ENCODE results near the gene TEN1.

Gene TEN1

DNA sequence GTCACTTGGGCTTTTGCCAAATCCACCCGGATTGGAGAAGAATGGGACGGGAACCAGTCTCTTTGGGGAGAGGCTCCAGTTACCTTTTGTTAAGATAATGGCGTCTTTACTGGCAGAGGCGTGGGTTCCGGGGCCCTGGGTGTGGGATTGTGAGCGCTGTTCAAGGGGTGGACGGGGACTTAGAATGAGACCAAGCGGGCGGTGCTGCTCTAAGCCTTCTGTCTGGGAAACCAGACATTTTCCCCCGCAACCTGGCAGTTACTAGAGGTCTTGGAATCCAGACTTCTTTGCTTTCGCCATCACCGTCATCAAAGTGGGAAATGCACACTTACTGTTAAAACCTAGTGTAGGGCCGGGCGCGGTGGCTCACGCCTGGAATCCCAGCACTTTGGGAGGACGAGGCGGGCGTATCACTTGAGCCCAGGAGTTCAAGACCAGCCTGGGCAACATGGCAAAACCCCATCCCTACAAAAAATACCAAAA is 706 bp downstream of the TEN1 start:
- peak in 1 of 3 donors; percentile 55 for DNase-seq

- peak in 2 of 3 donors; percentile 15 to 38 for DNase-seq
Observed at GRCh38 chr17:75980188-75981018, 1.4 kb downstream of the TEN1 start.

- DNase-seq, result no peak
Observed at GRCh38 chr17:75981019-75981615, 2.1 kb downstream of the TEN1 start.

- peak; percentile 51 to 70 (median 53) for DNase-seq
Observed at GRCh38 chr17:75983501-75984181, 4.6 kb downstream of the TEN1 start.

GRCh38 chr17:75985986-75986385 is 6.9 kb downstream of the TEN1 start:
- no peak for DNase-seq

DNA sequence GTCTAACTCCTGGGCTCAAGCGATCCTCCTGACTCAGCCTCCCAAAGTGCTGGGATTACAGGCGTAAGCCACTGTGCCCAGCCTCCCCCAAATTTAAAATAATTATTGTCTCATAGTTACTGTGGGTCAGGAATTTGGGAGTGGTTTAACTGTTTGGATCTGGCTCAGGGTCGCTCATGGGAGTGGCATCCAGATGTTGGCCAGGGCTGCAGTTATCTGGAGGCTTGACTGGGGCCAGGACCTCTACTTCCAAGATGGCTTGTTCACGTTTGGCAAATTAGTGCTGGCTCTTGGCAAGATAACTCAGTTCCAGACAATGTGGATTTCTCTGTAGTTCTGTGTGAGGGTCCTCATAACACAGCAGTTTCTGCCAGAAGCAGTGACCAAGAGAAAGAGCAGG is 8.0 kb downstream of the TEN1 start:
- DNase-seq, result no peak

GRCh38 chr17:75991396-75991795 is 12.4 kb downstream of the TEN1 start:
- no peak for DNase-seq

- no peak for DNase-seq
Observed at GRCh38 chr17:75994802-75995370, 15.8 kb downstream of the TEN1 start.

DNA sequence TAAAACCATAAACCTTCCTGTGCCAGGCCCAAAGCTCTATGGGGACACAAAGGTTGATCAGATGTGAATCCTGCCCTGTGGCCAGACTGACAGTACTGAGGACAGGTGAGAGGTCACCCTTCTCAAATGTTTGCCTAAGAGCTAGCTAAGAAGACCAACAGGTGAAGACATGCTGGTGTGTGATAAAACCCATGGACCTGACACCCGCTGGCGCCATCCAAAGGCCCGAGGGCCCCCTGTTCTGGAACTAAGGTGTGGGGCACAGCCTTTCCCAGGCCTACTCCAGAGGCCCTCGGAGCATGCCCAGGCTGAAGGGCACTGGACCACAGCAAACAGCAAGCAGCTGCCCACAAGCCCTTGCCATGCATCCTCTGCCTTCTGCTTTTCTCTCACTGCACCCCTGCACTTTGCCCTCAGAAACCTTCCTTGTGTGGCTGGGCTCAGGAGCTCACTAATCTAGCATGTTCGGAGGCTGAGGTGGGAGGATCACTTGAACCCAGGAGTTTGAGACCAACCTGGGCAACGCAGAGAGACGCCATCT is 16.4 kb downstream of the TEN1 start:
- DNase-seq, result no peak

DNA sequence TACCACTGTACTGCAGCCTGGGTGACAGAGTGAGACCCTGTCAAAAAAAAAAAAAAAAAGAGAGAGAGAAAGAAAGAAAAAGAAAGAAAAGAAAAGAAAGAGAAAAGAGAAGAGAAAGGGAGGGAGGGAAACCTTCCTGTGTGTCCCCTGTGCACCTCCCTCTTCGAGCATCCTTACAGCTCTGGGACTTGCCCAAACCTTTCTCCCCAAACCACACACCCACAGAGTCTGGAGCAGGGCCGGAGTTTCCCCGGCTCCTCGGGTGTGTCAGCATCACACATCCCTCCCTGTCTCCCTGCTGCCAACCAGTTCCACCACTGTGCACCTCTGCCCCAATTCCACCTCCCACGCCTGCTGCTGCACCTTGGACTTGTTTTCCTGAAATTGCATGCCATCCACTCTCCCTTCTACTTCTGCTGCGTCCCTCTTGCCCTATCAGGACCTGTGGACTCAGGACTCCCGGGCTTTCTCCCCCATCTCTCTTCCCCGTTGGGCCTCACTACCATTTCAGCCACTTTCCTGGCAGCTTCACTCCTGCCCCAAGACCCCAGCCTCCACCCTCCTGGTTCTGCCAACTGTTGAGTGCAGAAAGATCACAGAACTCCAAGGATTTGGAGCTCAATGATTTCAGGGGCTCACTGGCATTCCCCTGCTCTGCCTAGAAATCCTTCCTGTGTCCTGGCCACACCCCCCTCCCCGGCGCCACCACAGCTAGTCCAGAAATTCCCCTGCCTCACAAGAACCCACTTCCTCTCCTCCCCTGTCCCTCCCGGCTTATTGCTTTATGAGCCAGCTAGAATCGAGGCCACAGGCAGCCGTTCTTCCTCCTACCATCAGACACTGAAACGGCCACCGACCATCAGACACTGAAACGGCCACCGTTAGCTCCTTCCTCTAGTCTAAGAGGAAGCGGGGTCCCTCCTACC is 17.9 kb downstream of the TEN1 start:
- DNase-seq, result peak; percentile 93 to 95 (median 94)

DNA sequence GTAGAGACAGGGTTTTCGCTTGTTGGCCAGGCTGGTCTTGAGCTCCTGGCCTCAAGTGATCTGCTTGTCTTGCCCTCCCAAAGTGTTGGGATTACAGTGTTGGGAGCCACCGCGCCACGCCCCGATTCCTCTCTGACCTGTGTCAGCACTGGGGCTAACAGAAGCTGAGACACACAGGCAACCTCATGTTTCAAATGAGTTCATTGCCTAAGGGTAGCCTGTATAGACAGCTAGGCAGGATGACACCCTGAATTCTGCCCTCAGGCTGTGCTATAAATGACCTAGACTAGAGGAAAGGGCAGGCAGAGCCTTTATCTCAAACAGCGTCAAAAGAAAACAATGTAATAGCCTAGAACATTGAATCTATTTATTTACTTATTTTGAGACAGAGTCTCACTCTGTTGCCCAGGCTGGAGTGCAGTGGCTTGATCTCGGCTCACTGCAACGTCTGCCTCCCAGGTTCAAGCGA is 19.3 kb downstream of the TEN1 start:
- no peak for DNase-seq

GRCh38 chr17:76000016-76000754 is 21.1 kb downstream of the TEN1 start:
- peak; percentile 69 to 83 (median 70) for DNase-seq

DNA sequence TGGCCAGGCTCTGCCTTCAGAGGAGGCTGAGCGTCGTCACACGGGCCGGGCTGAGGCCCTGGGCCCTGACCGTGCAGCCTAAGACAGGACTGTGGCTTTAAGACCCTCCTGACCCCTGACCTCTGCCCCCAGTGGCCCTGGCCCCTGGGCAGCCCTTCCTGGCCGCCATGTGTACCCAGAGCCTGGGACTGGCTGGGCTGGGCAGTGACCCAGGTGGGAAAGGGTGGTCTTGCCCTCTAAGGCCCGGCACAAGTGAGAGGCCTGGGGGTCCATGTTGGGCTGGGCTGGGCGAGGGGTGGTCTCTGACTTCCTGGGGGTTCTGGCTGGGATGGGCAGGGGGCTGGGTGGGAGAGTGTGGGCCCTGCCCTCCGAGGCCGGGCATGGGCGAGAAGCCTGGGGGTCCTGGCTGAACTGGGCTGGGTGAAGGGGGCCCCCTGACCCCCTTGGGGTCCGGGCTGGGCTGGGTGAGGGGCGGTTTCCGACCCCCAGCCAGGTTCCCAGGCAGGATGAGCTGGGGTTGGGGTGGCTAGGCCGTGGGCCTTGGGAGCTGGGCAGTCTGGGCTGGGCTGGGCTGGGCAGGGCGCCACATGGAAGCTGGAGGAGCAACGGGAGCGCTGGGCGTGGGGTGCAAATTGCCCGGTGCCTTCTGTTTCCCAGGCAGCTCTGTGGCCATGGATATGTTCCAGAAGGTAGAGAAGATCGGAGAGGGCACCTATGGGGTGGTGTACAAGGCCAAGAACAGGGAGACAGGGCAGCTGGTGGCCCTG is 21.9 kb downstream of the TEN1 start, which contains the start of gene CDK3:
CDK3 (plus strand) TSS at position 101 of the 767 bp plus-strand sequence; CDS start at position 672, 571 bp downstream.
- DNase-seq, result no peak

- no peak for DNase-seq
Observed at GRCh38 chr17:76002100-76002499, 23.1 kb downstream of the TEN1 start.

DNA sequence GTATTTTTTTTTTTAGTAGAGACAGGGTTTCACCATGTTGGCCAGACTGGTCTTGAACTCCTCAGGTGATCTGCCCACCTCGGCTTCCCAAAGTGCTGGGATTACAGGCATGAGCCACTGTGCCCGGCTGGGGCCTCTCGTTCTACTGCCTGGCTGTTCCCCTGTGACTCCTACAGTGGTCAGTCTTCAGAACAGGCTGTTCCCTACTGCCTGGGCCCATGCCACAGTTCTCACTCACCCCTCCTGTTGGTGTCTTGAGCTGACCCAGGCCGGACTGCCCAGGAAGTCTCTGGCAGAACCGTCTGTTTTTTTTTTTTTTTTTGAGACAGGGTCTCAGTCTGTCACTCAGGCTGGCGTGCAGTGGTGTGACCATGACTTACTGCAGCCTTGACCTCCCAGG is 24.9 kb downstream of the TEN1 start:
- DNase-seq, result no peak

- DNase-seq, result no peak
Observed at GRCh38 chr17:76004750-76005262, 25.8 kb downstream of the TEN1 start.

DNA sequence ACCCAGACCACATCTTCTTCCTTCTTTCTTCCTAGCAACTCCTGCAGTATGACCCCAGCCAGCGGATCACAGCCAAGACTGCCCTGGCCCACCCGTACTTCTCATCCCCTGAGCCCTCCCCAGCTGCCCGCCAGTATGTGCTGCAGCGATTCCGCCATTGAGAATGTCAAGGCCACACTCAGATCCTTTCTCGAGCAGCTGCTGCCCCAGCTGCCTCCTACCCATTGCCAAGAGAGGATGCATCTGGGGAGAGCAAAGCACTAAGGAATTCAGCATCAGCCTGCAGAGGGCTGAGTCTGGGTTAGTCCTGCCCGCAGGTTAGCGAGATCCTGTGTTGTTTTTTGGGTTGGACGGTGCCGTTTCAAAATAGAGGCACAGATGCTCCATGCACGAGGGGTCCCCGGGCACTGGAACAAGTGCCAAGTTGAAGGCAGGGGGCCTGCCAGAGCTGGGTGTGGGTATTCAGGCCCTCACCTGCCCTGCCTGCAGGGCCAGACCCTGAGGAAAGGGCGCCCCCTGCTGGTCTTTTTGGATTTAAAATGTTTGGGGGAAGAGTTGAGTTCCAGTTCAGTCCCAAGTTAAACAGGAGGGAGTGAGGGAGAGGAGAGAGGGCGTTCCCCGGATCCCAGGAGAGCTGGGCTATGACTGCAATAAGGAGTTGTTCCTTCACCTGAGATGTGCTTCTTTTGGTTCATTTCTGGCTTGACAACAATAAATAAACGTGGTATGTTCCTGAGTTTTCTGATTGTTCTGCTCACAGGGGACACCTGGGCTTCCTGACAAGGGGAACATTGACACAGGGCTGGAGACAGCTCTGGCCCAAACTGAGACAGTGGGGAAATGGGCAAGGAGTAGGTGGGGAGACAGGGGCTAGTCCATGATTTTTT is 26.5 kb downstream of the TEN1 start:
- DNase-seq, result peak; percentile 82 to 92 (median 89)

DNA sequence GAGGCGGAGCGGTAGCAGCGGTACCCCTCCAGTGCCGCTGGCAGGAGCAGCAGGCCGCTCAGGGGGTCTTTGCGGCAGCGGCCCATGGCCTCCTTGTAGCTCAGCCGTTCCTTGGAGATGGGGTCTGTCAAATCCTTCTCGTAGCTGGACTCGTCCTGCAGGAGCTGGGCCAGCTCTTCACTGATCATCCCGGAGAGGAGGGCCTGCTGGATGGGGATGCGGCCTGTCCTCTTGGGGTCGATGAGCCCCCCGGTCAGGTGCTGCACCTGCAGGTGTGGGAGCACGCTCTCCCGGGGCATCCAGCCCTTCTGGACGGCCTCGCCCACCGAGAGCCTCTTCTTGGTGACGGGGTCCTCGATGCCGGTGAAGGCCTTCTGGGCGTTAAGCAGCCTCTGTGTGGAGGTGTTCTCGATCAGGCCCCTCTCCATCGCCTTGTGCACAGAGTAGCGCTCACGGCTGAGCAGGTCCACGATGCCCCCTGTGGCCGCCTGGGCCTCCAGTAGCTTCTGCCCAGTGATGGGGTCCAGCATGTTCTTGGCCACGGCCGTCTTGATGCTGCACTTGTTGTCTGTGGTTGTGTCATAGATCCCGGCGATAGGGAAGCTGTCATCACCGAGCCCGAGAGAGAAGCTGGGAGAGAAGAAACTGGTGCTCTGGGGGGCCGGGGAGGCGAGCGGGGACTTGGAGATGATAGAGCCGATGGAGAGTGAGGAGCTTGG is 28.2 kb downstream of the TEN1 start:
- DNase-seq, result no peak

All from suppressor macrophage treated with lipopolysaccharide for 1 hour (primary cell).